ENCODE measurements around the gene BRPF1.

Gene BRPF1

GRCh38 chr3:9791127-9791526 lies 59.6 kb downstream of the BRPF1 start:
- DNase-seq (ENCODE audit: low read depth), result no peak

DNA sequence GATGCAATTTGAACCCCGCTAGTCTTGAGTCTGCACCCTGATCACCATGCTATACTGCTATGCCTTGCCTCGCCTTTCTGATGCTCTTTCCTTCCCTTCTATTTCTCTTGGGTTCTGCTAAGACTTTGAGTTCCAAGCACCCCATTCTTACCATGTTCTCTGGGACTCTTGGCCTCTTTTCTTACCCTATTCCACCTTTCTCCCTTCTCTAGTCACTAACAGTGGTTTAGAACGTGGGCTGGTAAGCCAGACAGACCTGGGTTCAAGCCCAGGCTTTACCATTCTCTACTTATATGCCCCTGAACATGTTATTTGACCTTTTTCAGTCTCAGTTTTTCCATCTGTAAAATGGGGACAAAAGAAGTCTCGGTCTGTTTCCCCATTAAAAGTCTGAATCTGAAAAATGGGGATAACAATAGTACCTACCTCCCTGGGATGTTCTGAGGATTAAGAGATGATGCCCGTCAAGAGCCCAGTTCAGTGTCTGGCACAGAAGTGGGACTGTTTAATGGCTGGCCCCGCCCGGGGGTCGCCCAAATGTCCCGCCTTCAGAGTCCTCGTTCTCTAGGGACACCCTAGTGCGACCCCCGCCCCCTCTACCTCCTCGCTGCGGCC lies 60.4 kb downstream of the BRPF1 start:
- no peak for DNase-seq (ENCODE audit: low read depth)

DNA sequence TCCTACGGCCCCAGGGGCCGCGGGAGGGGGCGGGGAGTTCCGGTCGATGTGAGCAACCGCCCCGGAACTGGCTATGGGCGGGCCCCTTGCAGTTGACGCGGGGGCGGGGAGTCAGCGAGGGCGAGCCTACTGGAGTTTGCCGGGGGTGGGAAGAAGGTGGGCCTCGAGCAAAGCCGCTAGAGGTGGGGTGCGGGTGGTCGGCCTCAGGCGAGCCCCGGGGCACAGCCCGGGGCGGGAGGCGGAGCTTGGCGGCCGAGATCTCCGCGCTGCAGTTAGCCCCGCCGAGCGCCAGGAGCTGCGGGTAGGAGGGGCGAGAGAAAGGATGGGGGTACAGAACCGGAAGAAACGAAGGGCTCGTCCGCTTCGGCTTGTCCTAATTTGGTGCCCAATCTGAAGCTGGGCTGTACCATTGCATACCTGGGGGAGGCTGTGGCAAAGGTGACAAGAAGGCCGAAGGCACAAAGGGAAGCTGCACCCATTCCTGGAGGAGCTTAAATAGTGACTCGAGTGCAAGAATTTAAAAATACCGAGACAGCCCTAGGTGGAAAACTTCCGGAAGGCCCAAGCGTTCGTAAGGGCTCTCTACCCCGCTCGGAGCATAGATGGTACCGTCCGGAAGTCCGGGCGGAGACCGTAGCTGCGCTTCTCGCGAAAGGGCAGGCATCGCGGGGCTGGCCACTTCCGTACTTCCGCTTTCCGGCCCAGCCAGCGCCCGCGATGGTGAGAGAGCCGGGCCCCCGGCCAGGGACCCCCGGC lies 61.0 kb downstream of the BRPF1 start, which contains the start of the genes ARPC4 and TADA3:
ARPC4 (plus strand) TSS at position 678 of the 756 bp plus-strand sequence; CDS start at position 718, 40 bp downstream.
TADA3 (minus strand) TSS at position 69 of the 756 bp plus-strand sequence. CDS start 1,007 bp downstream, outside the sequence.
- peak; percentile 96 for DNase-seq (ENCODE audit: low read depth)

DNA sequence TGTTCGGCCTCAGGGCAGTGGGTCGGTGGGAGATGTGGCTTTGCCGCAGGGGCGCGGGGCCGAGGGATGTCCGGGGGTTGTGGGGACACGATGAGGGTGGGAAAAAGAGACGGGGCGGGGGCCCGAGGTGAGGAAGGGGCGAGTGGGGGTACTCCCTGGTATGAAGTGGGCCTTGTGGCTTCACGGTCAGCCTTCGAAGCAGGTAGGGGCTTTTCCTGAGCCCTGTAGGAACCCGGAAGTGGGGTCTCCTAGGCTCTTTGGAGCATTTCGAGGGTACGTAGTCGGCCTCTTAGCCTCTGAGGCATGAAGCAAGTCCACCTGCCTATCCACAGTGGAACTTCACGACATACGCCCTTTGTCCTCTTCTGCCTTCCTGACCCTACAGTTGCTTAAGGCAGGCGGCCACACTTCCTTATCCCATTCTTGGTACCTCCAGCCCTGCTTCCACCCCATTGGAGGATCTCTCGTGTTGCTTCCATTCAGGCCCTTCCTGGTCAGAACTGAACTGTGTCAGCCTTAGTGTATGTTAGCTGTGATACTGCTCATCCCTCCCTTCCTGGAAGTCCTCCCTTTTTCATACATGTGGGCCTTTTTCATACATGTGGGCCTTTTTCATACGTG lies 61.7 kb downstream of the BRPF1 start:
- DNase-seq (ENCODE audit: low read depth), result no peak

DNA sequence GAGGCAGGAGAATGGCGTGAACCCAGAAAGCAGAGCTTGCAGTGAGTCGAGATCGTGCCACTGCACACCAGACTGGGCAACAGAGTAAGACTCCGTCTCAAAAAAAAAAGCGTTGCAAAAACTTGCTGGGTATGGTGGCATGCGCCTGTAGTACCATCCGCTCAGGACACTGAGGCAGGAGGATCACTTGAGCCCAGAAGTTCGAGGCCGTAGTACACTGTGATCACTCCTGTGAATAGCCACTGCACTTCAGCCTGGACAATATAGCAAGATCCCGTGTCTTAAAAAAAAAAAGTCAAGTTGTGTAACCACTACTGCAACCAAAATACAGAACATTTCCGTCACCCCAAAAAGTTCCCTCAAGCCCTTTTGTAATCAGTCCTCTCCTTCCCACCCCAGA lies 62.9 kb downstream of the BRPF1 start:
- no peak for DNase-seq (ENCODE audit: low read depth)

DNA sequence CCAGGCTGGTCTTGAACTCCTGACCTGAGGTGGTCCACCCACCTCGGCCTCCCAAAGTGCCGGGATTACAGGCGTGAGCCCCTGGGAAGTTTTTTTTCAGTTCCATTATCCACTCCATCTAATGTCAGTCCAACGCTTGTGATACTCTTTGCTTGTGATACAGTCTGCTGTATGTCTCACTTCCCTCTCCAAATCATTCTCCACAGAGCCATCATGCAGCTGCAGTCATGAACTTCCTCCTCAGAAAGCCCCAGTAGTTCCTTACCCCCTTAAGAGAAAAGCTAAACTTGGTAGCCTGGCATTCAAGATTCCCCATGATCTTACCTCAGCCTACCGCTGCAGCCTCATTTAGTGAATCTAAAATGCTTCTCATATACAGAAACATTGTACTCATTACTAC lies 63.7 kb downstream of the BRPF1 start:
- no peak for DNase-seq (ENCODE audit: low read depth)

- DNase-seq (ENCODE audit: low read depth), result no peak
Measured at GRCh38 chr3:9797196-9797945, 65.8 kb downstream of the BRPF1 start.

All from HS-27A (cell line).